Activated CD4-positive, alpha-beta T cell treated with anti-CD3 and anti-CD28 coated beads for 4 hours (primary cell): ENCODE data around the gene KATNIP.
"Not testable (repeated sequence)": the region's sequence is repeated elsewhere in the genome, so short reads cannot be mapped to it uniquely, and the experiment has no call there.

Experiments
- DNase-seq, 2 donors: peaks; one replicate each; pipeline ENCODE4 v3.0.0-alpha.2; 2020

Gene KATNIP

GRCh38 chr16:27539120-27539519 is 10.8 kb upstream of the KATNIP start:
- no peak for DNase-seq

- DNase-seq, result no peak
Measured at GRCh38 chr16:27539636-27540035, 10.3 kb upstream of the KATNIP start.

- no peak for DNase-seq
Measured at GRCh38 chr16:27543801-27544200, 6.1 kb upstream of the KATNIP start.

- no peak for DNase-seq
Measured at GRCh38 chr16:27544671-27545070, 5.3 kb upstream of the KATNIP start.

GRCh38 chr16:27547134-27547533 is 2.8 kb upstream of the KATNIP start:
- DNase-seq, result no peak

- DNase-seq, result no peak
Measured at GRCh38 chr16:27547851-27548250, 2.1 kb upstream of the KATNIP start.

- no peak for DNase-seq
Measured at GRCh38 chr16:27549464-27549745, 539 bp upstream of the KATNIP start.

GRCh38 chr16:27550582-27550920 is 607 bp downstream of the KATNIP start:
- DNase-seq, result no peak

- no peak for DNase-seq
Measured at GRCh38 chr16:27551036-27551435, 1.1 kb downstream of the KATNIP start.

GRCh38 chr16:27556471-27556870 is 6.5 kb downstream of the KATNIP start:
- no peak for DNase-seq

- DNase-seq, result no peak
Measured at GRCh38 chr16:27558434-27558833, 8.5 kb downstream of the KATNIP start.

- DNase-seq, result no peak
Measured at GRCh38 chr16:27558932-27559331, 9.0 kb downstream of the KATNIP start.

GRCh38 chr16:27561216-27561615 is 11.3 kb downstream of the KATNIP start:
- no peak for DNase-seq

- no peak for DNase-seq
Measured at GRCh38 chr16:27564224-27564623, 14.3 kb downstream of the KATNIP start.

- DNase-seq, result no peak
Measured at GRCh38 chr16:27566417-27566816, 16.5 kb downstream of the KATNIP start.

- no peak for DNase-seq
Measured at GRCh38 chr16:27568077-27568476, 18.1 kb downstream of the KATNIP start.

- DNase-seq, result not testable (repeated sequence)
Measured at GRCh38 chr16:27570986-27571385, 21.0 kb downstream of the KATNIP start.

- DNase-seq, result no peak
Measured at GRCh38 chr16:27571433-27572326, 21.7 kb downstream of the KATNIP start.

- no peak for DNase-seq
Measured at GRCh38 chr16:27572711-27573110, 22.8 kb downstream of the KATNIP start.

GRCh38 chr16:27576729-27577128 is 26.8 kb downstream of the KATNIP start:
- no peak for DNase-seq

GRCh38 chr16:27579087-27579980 is 29.4 kb downstream of the KATNIP start:
- no peak for DNase-seq

GRCh38 chr16:27582883-27583282 is 32.9 kb downstream of the KATNIP start:
- DNase-seq, result no peak

- no peak for DNase-seq
Measured at GRCh38 chr16:27583634-27584033, 33.7 kb downstream of the KATNIP start.

GRCh38 chr16:27585200-27585599 is 35.3 kb downstream of the KATNIP start:
- DNase-seq, result no peak
